ENCODE results near the gene HSPBP1. TPM values are rescaled to one million over a fixed set of nuclear protein-coding genes. Genes with fewer than 3 reads are reported as not detected.

Gene HSPBP1
- total RNA-seq, 1 experiment from 2014 or later, result 72.8 TPM

DNA sequence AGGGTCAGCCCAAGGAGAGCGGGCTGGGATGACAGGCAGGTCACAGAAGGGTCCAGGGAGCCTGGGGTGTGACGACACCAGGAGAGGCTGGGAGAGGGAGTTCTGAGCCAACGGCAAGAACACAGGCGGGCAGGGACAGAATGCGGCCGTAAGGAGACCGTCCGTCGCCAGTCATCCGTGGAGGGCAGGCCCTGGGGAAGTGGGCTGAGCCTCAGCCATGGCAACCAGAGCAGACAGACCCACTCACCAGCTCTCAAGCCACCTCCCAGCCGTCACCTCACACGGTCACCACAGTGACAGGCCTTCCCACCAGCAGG lies 47.7 kb downstream of the HSPBP1 start:
- no TSS peak for BruUV-seq (replicated peaks)
- Mint-ChIP-seq H3K36me3 (ENCODE audit: insufficient read depth, unreplicated experiment) (peaks cover 68% of the 10 kb centered on the region), H3K27ac (ENCODE audit: unreplicated experiment) (no peak overlapping the region), H3K9me3 (ENCODE audit: low read depth, unreplicated experiment) (no peaks in the 10 kb centered on the region), H3K4me1 (ENCODE audit: low read depth, unreplicated experiment) (no peaks in the 10 kb centered on the region), H3K4me3 (ENCODE audit: low read depth, unreplicated experiment) (no peak overlapping the region), H3K27me3 (ENCODE audit: unreplicated experiment) (no peaks in the 10 kb centered on the region)
- intact Hi-C loops (cut with micrococcal nuclease; ENCODE audit: unreplicated experiment), result no loop called here
- CTCF ChIA-PET, result no interaction called here
- no peak for DNase-seq
- TF ChIP-seq, protein P1, sequence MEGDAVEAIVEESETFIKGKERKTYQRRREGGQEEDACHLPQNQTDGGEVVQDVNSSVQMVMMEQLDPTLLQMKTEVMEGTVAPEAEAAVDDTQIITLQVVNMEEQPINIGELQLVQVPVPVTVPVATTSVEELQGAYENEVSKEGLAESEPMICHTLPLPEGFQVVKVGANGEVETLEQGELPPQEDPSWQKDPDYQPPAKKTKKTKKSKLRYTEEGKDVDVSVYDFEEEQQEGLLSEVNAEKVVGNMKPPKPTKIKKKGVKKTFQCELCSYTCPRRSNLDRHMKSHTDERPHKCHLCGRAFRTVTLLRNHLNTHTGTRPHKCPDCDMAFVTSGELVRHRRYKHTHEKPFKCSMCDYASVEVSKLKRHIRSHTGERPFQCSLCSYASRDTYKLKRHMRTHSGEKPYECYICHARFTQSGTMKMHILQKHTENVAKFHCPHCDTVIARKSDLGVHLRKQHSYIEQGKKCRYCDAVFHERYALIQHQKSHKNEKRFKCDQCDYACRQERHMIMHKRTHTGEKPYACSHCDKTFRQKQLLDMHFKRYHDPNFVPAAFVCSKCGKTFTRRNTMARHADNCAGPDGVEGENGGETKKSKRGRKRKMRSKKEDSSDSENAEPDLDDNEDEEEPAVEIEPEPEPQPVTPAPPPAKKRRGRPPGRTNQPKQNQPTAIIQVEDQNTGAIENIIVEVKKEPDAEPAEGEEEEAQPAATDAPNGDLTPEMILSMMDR (IDR thresholded peaks at IDR 0.05; ENCODE audit: unreplicated experiment), result no peak

DNA sequence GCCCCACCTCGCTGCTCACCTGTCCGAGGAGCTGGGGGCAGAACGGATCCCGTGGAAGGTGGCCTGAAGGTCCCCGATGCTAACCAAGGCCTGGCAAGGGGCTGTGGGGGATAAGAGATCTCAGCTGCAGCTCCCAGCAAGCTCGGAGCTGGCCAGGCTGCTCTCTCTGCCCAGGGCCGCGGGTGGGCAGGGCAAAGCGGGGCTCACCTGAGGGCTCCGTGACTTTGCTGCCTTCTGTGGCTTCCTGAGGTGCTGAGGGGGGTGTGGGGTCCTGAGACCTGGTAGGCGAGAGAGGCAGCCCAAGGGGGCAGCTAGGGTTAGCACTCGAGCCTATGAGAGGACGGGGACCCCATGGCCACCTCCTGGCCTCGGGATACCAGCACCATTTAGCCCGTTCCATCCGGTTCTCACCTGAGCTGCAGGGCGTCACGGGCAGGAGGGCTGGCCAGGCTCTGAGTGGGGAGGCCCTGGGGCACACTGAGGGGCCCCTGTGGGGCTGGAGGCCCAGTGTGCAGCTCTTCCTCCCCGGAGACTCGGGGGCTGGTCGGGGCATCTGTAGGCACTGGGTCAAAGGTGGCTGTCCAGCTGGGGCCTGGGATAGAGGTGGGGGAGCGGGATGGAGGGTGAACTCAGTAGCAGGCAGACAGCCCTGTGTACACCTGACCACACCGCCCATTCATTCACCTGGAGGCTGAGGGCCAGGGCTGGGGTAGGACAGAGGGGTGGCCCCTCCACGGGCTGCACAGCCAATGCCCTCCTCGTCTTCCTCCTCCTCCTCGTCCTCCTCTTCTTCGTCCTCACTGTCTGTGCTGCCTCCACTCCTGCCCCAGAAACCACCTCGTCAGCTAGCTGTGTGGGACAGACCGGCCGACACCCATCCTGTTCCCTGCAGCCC lies 48.3 kb downstream of the HSPBP1 start:
- H3K4me3 Mint-ChIP-seq (ENCODE audit: low read depth, unreplicated experiment), result no peak overlapping the region
- no peaks in the 10 kb centered on the region for H3K27me3 Mint-ChIP-seq (ENCODE audit: unreplicated experiment)
- CTCF ChIA-PET, result no interaction called here
- no peaks in the 10 kb centered on the region for H3K9me3 Mint-ChIP-seq (ENCODE audit: low read depth, unreplicated experiment)
- H3K4me1 Mint-ChIP-seq (ENCODE audit: low read depth, unreplicated experiment), result no peaks in the 10 kb centered on the region
- H3K36me3 Mint-ChIP-seq (ENCODE audit: insufficient read depth, unreplicated experiment), result peaks cover 62% of the 10 kb centered on the region
- no peak overlapping the region for H3K27ac Mint-ChIP-seq (ENCODE audit: unreplicated experiment)
- DNase-seq, result no peak
- BruUV-seq (replicated peaks), result no TSS peak
- intact Hi-C loops (cut with micrococcal nuclease; ENCODE audit: unreplicated experiment), result no loop called here
- TF ChIP-seq, protein P1 (IDR thresholded peaks at IDR 0.05; ENCODE audit: unreplicated experiment), result no peak

DNA sequence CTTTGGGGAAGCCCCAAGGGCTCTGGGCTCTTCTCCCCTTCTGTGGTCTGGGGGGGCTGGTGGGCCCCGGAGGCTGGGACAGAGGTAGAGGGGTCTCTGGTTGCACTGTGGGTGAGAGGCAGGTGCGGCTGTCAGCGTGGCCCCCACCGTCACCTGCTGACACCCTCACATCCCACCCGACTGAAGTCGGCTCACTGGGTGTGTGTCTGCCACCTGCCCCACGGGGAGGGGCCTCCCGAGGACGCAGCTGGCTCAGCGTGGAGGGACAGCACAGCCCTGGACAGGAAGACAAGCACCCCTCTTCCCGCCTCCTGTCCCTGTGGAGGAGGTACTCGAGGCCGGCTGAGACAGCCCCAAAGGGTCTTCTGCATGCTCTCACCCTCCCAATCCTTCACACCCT lies 49.1 kb downstream of the HSPBP1 start:
- intact Hi-C loops (cut with micrococcal nuclease; ENCODE audit: unreplicated experiment), result no loop called here
- no TSS peak for BruUV-seq (replicated peaks)
- H3K4me3 Mint-ChIP-seq (ENCODE audit: low read depth, unreplicated experiment), result no peak overlapping the region
- H3K36me3 Mint-ChIP-seq (ENCODE audit: insufficient read depth, unreplicated experiment), result peaks cover 59% of the 10 kb centered on the region
- H3K4me1 Mint-ChIP-seq (ENCODE audit: low read depth, unreplicated experiment), result no peaks in the 10 kb centered on the region
- no peak overlapping the region for H3K27ac Mint-ChIP-seq (ENCODE audit: unreplicated experiment)
- DNase-seq, result no peak
- TF ChIP-seq, protein P1 (IDR thresholded peaks at IDR 0.05; ENCODE audit: unreplicated experiment), result no peak
- no peaks in the 10 kb centered on the region for H3K9me3 Mint-ChIP-seq (ENCODE audit: low read depth, unreplicated experiment)
- H3K27me3 Mint-ChIP-seq (ENCODE audit: unreplicated experiment), result no peaks in the 10 kb centered on the region
- CTCF ChIA-PET, result no interaction called here

DNA sequence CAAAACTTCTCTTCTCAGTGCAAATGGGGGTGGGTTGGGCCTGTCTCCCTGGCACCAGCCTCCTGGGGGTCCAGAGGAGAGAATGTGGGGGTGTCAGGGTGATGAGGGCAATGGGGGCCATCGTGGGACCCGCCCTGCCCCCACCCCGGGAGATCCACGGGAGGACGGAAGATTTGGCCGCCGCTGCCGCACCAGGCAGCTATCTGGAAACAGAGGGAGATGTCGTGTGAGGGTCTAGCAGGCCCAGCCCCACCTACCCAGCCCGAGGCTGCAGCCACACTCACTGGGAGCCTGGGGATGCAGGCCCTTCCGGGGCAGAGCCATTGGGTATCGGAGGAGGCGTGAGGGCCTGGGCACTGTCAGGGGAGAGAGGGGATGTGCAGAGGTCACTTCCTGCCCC lies 49.6 kb downstream of the HSPBP1 start:
- Mint-ChIP-seq H3K9me3 (ENCODE audit: low read depth, unreplicated experiment) (no peaks in the 10 kb centered on the region), H3K4me3 (ENCODE audit: low read depth, unreplicated experiment) (no peak overlapping the region), H3K36me3 (ENCODE audit: insufficient read depth, unreplicated experiment) (peaks cover 59% of the 10 kb centered on the region), H3K27me3 (ENCODE audit: unreplicated experiment) (no peaks in the 10 kb centered on the region), H3K4me1 (ENCODE audit: low read depth, unreplicated experiment) (no peaks in the 10 kb centered on the region), H3K27ac (ENCODE audit: unreplicated experiment) (no peak overlapping the region)
- TF ChIP-seq, protein P1 (IDR thresholded peaks at IDR 0.05; ENCODE audit: unreplicated experiment), result no peak
- CTCF ChIA-PET, result no interaction called here
- no TSS peak for BruUV-seq (replicated peaks)
- intact Hi-C loops (cut with micrococcal nuclease; ENCODE audit: unreplicated experiment), result no loop called here
- DNase-seq, result no peak
